GM23338 (cell line): ENCODE measurements around the gene NPW. TPM values are rescaled to one million over a fixed set of nuclear protein-coding genes. Genes with fewer than 3 reads are reported as not detected.
A peak's percentile ranks its signal among the peaks of the same experiment; 100 is the strongest.

ENCODE experiments used
- ATAC-seq: fragments of 200-7000 bp; cut with Tn5 transposase; 3 replicates; pipeline ENCODE4 v1.9.1; 2020
- DNase-seq: peaks from one replicate; pipeline ENCODE4 v3.0.0-alpha.2; 2015; ENCODE audit warnings: low spot score
- H2AFZ ChIP-seq: fragments of 200-600 bp; sonication (generic); 2 replicates; pipeline ENCODE4 v1.8.0; 2016; ENCODE audit warnings: antibody characterized with exemption, mild to moderate bottlenecking, moderate library complexity
- H3F3A ChIP-seq: fragments of 200-600 bp; sonication (generic); replicated peaks from 2 replicates; pipeline ENCODE4 v1.8.0; 2017; ENCODE audit warnings: antibody characterized with exemption, mixed run types, low read depth
- H3K27ac ChIP-seq: fragments of 200-600 bp; sonication (generic); 2 replicates; pipeline ENCODE4 v1.6.1; 2016; ENCODE audit warnings: low read depth
- H3K27me3 ChIP-seq: fragments of 200-600 bp; sonication (generic); 2 replicates; pipeline ENCODE4 v1.8.0; 2016; ENCODE audit warnings: mild to moderate bottlenecking, mixed run types, moderate library complexity; ENCODE audit not compliant: insufficient read depth
- H3K36me3 ChIP-seq: fragments of 200-600 bp; sonication (generic); 2 replicates; pipeline ENCODE4 v1.8.0; 2016; ENCODE audit warnings: mild to moderate bottlenecking; ENCODE audit not compliant: insufficient read depth
- H3K4me1 ChIP-seq: fragments of 200-600 bp; sonication (generic); 2 replicates; pipeline ENCODE4 v1.8.0; 2016; ENCODE audit warnings: mild to moderate bottlenecking, moderate library complexity; ENCODE audit not compliant: insufficient read depth
- H3K4me2 ChIP-seq: fragments of 200-600 bp; sonication (generic); 2 replicates; pipeline ENCODE4 v1.7.1; 2017; ENCODE audit warnings: mixed run types
- H3K4me3 ChIP-seq: fragments of 200-600 bp; sonication (generic); 2 replicates; pipeline ENCODE4 v1.6.1; 2016; ENCODE audit warnings: mixed run types
- H3K79me2 ChIP-seq: fragments of 200-600 bp; sonication (generic); replicated peaks from 2 replicates; pipeline ENCODE4 v1.8.0; 2017; ENCODE audit warnings: mild to moderate bottlenecking; ENCODE audit not compliant: insufficient read depth
- H3K9me2 ChIP-seq: fragments of 200-600 bp; sonication (generic); 2 replicates; pipeline ENCODE4 v1.8.0; 2017; ENCODE audit not compliant: insufficient read depth
- H4K20me1 ChIP-seq: fragments of 200-600 bp; sonication (generic); replicated peaks from 2 replicates; pipeline ENCODE4 v1.8.0; 2017; ENCODE audit warnings: mild to moderate bottlenecking; ENCODE audit not compliant: insufficient read depth
- H3K27ac Mint-ChIP-seq: 2 replicates; pipeline ENCODE4 v1.8.0; 2020; ENCODE audit warnings: inconsistent platforms, mild to moderate bottlenecking, moderate library complexity, mixed read lengths
- H3K27me3 Mint-ChIP-seq: 3 replicates; pipeline ENCODE4 v1.8.0; 2022; ENCODE audit warnings: low read depth, mild to moderate bottlenecking, moderate library complexity, mixed read lengths, inconsistent platforms; ENCODE audit not compliant: insufficient read depth, poor library complexity
- H3K36me3 Mint-ChIP-seq: 3 replicates; pipeline ENCODE4 v1.8.0; 2021; ENCODE audit warnings: low read depth, mild to moderate bottlenecking, inconsistent platforms, moderate library complexity, mixed read lengths
- H3K4me1 Mint-ChIP-seq: 3 replicates; pipeline ENCODE4 v1.8.0; 2020; ENCODE audit warnings: mild to moderate bottlenecking, inconsistent platforms, mixed read lengths
- H3K4me3 Mint-ChIP-seq: 3 replicates; pipeline ENCODE4 v1.8.0; 2021; ENCODE audit warnings: moderate library complexity, mild to moderate bottlenecking, inconsistent platforms, mixed read lengths
- H3K9me3 Mint-ChIP-seq: 3 replicates; pipeline ENCODE4 v1.8.0; 2020; ENCODE audit warnings: moderate library complexity, mild to moderate bottlenecking, inconsistent platforms, mixed read lengths
- EZH2 ChIP-seq: fragments of 200-600 bp; sonication (generic); IDR thresholded peaks from one replicate; pipeline ENCODE4 v1.8.0; 2017; ENCODE audit warnings: antibody characterized with exemption, mild to moderate bottlenecking, low read depth; ENCODE audit not compliant: unreplicated experiment
- EZH2phosphoT487 ChIP-seq: fragments of 200-600 bp; sonication (generic); IDR thresholded peaks from one replicate; pipeline ENCODE4 v1.8.1; 2018; ENCODE audit warnings: antibody characterized with exemption; ENCODE audit not compliant: unreplicated experiment
- NANOG ChIP-seq: IDR thresholded peaks from 2 replicates; pipeline ENCODE4 v1.6.1; 2016; ENCODE audit warnings: antibody characterized with exemption, borderline replicate concordance
- POLR2AphosphoS5 ChIP-seq: IDR thresholded peaks from 2 replicates; pipeline ENCODE4 v1.6.1; 2016; ENCODE audit warnings: antibody characterized with exemption, low read depth
- STAT1 ChIP-seq: IDR thresholded peaks from one replicate; pipeline ENCODE4 v1.6.1; 2016; ENCODE audit warnings: antibody characterized with exemption; ENCODE audit not compliant: unreplicated experiment
- ZNF114 ChIP-seq: fragments of 250-450 bp; sonication (Bioruptor Pico); IDR thresholded peaks from 2 replicates; pipeline ENCODE4 v1.5.0; 2020; ENCODE audit warnings: mild to moderate bottlenecking, moderate library complexity
- ZNF331 ChIP-seq: fragments of 250-450 bp; sonication (Bioruptor Pico); IDR thresholded peaks from 2 replicates; pipeline ENCODE4 v1.5.0; 2020; ENCODE audit warnings: low read depth, mild to moderate bottlenecking, moderate library complexity
- polyA plus RNA-seq: library from polyadenylated mRNA; unstranded; fragments of >200 nt; fragmentation: Nextera tagmentation; extraction: Ambion mirVana; gene quantifications from 2 replicates; pipeline ENCODE4 v1.2.1, GENCODE V29; 2016
- total RNA-seq: library from RNA; depleted of rRNA; stranded (reverse); fragments of >200 nt; shearing (Covaris generic); gene quantifications from 2 replicates; pipeline ENCODE4 v1.2.3, GENCODE V29; 2014
- TF ChIP-seq, protein P1 (sequence below): IDR thresholded peaks from one replicate; pipeline ENCODE4 v1.6.1; 2018; ENCODE audit warnings: antibody characterized with exemption; ENCODE audit not compliant: unreplicated experiment
- TF ChIP-seq, protein P2 (sequence below), 2 experiments: fragments of 200-600 bp in 1 of 2; sonication (generic) in 1 of 2; conservative IDR thresholded peaks; 2 replicates each; pipeline versions ENCODE4 v1.5.1 to v1.6.1; 2016 to 2017; ENCODE audit warnings: antibody characterized with exemption in 2 of 2, low read depth in 2 of 2, mild to moderate bottlenecking in 2 of 2, moderate library complexity in 1 of 2
- TF ChIP-seq, protein P3 (sequence below): IDR thresholded peaks from 2 replicates; pipeline ENCODE4 v1.6.1; 2016; ENCODE audit warnings: antibody characterized with exemption

Gene NPW
- total and polyA plus RNA-seq, 2 experiments from 2014 or later: 4.5 to 37.6 TPM

DNA sequence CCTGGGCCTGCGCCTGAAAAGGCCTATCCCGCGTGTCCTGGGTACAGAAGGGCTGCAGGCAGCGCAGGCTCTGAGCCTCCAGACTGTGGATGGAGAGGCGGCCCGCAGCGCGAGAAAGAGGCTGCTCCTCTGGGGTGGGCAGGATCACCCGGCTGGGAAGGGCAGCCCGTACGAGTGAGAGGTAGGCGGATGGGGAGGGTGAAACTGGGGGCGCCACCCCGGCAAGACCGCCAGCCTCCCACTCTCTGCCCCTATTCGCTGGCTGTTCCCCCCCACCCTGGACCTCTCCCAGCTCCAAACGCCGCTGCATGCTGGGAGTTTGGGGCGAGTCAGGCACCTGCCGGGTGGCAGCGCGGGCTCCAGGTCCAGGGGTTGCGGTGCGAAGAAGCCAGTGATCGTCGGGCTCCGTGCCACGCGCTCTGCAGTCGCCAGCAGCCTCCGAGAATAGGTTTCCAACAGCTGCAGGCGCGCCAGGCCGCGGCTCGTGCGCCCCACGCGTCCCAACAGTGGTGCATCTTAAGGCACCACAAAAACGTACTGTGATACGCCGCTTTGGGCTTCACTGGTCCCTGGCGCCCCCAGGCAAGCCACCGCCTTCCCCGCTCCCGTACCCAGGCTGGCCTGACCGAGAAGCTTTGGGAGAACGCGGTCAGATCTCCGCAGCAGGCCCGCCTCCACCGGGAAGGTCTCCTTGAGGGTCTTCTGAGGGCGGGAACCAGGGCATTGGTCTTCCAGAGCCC, 39.4 kb upstream of the NPW start:
- Histone ChIP-seq H4K20me1 (no peaks in the 10 kb centered on the region; the same call in none of the 2 replicates), H3K27me3 (peaks cover 36% of the 10 kb centered on the region), H3K4me1 (peaks cover 19% of the 10 kb centered on the region), H3K36me3 (no peaks in the 10 kb centered on the region), H3K9me2 (no peaks in the 10 kb centered on the region), H3K4me3 (peak overlapping the region; percentile 68), H2AFZ (0 out of 2 replicates have a peak overlapping the region, but pooled peaks have one; percentile 38), H3F3A (peaks cover 31% of the 10 kb centered on the region), H3K4me2 (peak overlapping the region; percentile 89), H3K27ac (no peak overlapping the region), H3K79me2 (peaks cover 1% of the 10 kb centered on the region; the same call in 1 of the 2 replicates)
- ATAC-seq: peak; percentile 4
- Mint-ChIP-seq H3K27ac (no peak overlapping the region), H3K4me1 (peaks cover 23% of the 10 kb centered on the region), H3K36me3 (peaks cover 13% of the 10 kb centered on the region), H3K27me3 (peaks cover 47% of the 10 kb centered on the region), H3K9me3 (no peaks in the 10 kb centered on the region), H3K4me3 (peak overlapping the region; percentile 68)
- TF ChIP-seq ZNF331 (CRISPR knock-in tag) (no peak), ZNF114 (CRISPR knock-in tag) (no peak), EZH2phosphoT487 (no peak), EZH2 (peak; percentile 19)
- TF ChIP-seq, protein P1, sequence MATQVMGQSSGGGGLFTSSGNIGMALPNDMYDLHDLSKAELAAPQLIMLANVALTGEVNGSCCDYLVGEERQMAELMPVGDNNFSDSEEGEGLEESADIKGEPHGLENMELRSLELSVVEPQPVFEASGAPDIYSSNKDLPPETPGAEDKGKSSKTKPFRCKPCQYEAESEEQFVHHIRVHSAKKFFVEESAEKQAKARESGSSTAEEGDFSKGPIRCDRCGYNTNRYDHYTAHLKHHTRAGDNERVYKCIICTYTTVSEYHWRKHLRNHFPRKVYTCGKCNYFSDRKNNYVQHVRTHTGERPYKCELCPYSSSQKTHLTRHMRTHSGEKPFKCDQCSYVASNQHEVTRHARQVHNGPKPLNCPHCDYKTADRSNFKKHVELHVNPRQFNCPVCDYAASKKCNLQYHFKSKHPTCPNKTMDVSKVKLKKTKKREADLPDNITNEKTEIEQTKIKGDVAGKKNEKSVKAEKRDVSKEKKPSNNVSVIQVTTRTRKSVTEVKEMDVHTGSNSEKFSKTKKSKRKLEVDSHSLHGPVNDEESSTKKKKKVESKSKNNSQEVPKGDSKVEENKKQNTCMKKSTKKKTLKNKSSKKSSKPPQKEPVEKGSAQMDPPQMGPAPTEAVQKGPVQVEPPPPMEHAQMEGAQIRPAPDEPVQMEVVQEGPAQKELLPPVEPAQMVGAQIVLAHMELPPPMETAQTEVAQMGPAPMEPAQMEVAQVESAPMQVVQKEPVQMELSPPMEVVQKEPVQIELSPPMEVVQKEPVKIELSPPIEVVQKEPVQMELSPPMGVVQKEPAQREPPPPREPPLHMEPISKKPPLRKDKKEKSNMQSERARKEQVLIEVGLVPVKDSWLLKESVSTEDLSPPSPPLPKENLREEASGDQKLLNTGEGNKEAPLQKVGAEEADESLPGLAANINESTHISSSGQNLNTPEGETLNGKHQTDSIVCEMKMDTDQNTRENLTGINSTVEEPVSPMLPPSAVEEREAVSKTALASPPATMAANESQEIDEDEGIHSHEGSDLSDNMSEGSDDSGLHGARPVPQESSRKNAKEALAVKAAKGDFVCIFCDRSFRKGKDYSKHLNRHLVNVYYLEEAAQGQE: no peak
- TF ChIP-seq, protein P2, sequence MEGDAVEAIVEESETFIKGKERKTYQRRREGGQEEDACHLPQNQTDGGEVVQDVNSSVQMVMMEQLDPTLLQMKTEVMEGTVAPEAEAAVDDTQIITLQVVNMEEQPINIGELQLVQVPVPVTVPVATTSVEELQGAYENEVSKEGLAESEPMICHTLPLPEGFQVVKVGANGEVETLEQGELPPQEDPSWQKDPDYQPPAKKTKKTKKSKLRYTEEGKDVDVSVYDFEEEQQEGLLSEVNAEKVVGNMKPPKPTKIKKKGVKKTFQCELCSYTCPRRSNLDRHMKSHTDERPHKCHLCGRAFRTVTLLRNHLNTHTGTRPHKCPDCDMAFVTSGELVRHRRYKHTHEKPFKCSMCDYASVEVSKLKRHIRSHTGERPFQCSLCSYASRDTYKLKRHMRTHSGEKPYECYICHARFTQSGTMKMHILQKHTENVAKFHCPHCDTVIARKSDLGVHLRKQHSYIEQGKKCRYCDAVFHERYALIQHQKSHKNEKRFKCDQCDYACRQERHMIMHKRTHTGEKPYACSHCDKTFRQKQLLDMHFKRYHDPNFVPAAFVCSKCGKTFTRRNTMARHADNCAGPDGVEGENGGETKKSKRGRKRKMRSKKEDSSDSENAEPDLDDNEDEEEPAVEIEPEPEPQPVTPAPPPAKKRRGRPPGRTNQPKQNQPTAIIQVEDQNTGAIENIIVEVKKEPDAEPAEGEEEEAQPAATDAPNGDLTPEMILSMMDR (conservative IDR thresholded peaks at IDR 0.05; ENCODE audit: low read depth in 2 of 2): no peak
- peak; percentile 66 for DNase-seq

DNA sequence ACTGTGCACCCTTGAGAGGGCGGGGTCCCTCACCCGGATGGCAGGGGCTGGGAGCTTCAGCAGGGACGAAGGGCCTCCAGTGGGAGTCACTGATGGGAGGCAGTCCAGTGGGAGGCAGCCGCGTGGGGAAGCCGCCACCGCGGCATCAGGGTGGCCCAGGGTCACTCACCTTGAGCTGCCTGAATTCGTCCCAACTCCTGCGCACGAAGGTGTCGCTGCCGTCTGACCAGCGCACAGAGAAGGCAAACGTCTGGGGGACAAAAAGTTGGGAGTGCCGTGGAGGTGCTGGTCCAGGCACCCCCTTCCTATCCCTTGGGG, 38.9 kb upstream of the NPW start:
- ATAC-seq: no peak
- Mint-ChIP-seq H3K4me1 (peaks cover 23% of the 10 kb centered on the region), H3K27ac (no peak overlapping the region), H3K27me3 (peaks cover 47% of the 10 kb centered on the region), H3K36me3 (peaks cover 14% of the 10 kb centered on the region), H3K4me3 (peak overlapping the region; percentile 68), H3K9me3 (no peaks in the 10 kb centered on the region)
- Histone ChIP-seq H3K9me2 (no peaks in the 10 kb centered on the region), H3K4me3 (peak overlapping the region; percentile 68), H2AFZ (0 out of 2 replicates have a peak overlapping the region, but pooled peaks have one; percentile 38), H3K4me2 (peak overlapping the region; percentile 89), H3F3A (peaks cover 34% of the 10 kb centered on the region), H3K4me1 (peaks cover 21% of the 10 kb centered on the region), H3K27ac (no peak overlapping the region), H3K27me3 (peaks cover 36% of the 10 kb centered on the region), H3K36me3 (no peaks in the 10 kb centered on the region), H3K79me2 (peaks cover 4% of the 10 kb centered on the region; the same call in 1 of the 2 replicates), H4K20me1 (no peaks in the 10 kb centered on the region; the same call in none of the 2 replicates)
- DNase-seq: no peak
- TF ChIP-seq ZNF114 (CRISPR knock-in tag) (no peak), POLR2AphosphoS5 (no peak), NANOG (no peak), EZH2phosphoT487 (no peak), STAT1 (no peak)
- TF ChIP-seq, protein P3, sequence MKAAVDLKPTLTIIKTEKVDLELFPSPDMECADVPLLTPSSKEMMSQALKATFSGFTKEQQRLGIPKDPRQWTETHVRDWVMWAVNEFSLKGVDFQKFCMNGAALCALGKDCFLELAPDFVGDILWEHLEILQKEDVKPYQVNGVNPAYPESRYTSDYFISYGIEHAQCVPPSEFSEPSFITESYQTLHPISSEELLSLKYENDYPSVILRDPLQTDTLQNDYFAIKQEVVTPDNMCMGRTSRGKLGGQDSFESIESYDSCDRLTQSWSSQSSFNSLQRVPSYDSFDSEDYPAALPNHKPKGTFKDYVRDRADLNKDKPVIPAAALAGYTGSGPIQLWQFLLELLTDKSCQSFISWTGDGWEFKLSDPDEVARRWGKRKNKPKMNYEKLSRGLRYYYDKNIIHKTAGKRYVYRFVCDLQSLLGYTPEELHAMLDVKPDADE: no peak
